AG10803 (cell line): ENCODE results near the gene SEMA3C.
A peak's percentile ranks its signal among the peaks of the same experiment; 100 is the strongest.

Experiments used
- DNase-seq: peaks from one replicate; pipeline ENCODE4 v3.0.0; 2010; ENCODE audit warnings: low read depth
- H3K4me3 ChIP-seq: 2 replicates; pipeline ENCODE4 v1.5.1; 2011; ENCODE audit warnings: mild to moderate bottlenecking, low read length, control low read depth
- TF ChIP-seq, protein P1 (sequence below): conservative IDR thresholded peaks from 2 replicates; pipeline ENCODE4 v1.5.1; 2011; ENCODE audit warnings: mild to moderate bottlenecking, low read length, control low read depth, inconsistent platforms

Gene SEMA3C

DNA sequence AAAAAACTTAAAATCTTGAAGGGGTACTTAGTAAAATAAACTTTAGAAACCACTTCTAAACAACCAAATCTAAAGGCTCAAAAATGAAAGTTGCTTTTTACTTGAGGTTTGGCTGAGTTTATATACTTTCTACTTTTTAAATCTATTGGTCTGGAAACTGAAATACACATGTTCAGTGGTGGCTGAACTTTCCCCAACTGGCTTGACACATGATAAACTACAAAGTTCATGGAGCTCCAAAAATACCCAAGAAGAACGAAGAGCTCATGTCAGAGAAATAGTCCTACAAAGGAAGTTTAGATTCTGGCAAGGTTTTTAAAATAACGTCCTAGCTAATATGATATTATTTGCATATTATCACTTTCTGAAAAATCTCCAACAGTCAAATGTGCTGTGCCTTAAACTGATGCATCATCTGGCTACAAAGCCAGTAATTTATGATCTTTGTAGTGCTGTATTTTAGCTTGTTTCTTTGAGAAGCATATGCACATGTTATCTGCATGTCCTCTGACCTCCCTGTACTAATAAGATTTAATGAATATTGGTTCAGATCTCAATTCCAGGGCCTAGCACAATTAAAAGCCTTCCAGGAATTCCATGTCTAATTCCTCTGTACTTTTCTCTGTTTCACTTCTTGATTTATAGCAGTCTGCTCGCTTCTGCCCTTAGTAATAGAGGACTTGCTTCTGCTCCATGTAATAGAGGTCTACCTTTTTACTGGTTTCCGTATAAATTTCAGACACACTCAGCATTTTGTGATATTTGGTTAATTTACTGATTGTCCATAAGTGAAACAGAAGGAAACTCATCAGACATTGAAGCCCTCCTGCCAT, 28.2 kb downstream of the SEMA3C start:
- TF ChIP-seq, protein P1, sequence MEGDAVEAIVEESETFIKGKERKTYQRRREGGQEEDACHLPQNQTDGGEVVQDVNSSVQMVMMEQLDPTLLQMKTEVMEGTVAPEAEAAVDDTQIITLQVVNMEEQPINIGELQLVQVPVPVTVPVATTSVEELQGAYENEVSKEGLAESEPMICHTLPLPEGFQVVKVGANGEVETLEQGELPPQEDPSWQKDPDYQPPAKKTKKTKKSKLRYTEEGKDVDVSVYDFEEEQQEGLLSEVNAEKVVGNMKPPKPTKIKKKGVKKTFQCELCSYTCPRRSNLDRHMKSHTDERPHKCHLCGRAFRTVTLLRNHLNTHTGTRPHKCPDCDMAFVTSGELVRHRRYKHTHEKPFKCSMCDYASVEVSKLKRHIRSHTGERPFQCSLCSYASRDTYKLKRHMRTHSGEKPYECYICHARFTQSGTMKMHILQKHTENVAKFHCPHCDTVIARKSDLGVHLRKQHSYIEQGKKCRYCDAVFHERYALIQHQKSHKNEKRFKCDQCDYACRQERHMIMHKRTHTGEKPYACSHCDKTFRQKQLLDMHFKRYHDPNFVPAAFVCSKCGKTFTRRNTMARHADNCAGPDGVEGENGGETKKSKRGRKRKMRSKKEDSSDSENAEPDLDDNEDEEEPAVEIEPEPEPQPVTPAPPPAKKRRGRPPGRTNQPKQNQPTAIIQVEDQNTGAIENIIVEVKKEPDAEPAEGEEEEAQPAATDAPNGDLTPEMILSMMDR: no peak
- H3K4me3 ChIP-seq: no peak overlapping the region
- DNase-seq: no peak

- no peak overlapping the region for H3K4me3 ChIP-seq
- TF ChIP-seq, protein P1: no peak
- DNase-seq: no peak
These were observed 29.3 kb downstream of the SEMA3C start for GRCh38 chr7:80889525-80889924.

- H3K4me3 ChIP-seq: no peak overlapping the region
- TF ChIP-seq, protein P1: no peak
- no peak for DNase-seq
These were observed 33.1 kb downstream of the SEMA3C start for GRCh38 chr7:80885757-80886156.

GRCh38 chr7:80884511-80885195, 34.2 kb downstream of the SEMA3C start:
- DNase-seq: peak; percentile 52
- no peak overlapping the region for H3K4me3 ChIP-seq
- TF ChIP-seq, protein P1: no peak

GRCh38 chr7:80883154-80884025, 35.5 kb downstream of the SEMA3C start:
- H3K4me3 ChIP-seq: no peak overlapping the region
- DNase-seq: peak; percentile 100
- TF ChIP-seq, protein P1: no peak

GRCh38 chr7:80882213-80882801, 36.5 kb downstream of the SEMA3C start:
- H3K4me3 ChIP-seq: no peak overlapping the region
- TF ChIP-seq, protein P1: no peak
- no peak for DNase-seq
